ENCODE results near the gene ASTN1. TPM values are rescaled to one million over a fixed set of nuclear protein-coding genes. Genes with fewer than 3 reads are reported as not detected.

The ASTN1 gene
- total RNA-seq, 4 donors from 2014 or later: 0.11 to 0.33 (median 0.19) TPM

- no peaks in the 10 kb centered on the region for H3K36me3 ChIP-seq
- DNase-seq: no peak
- H3K27ac ChIP-seq: no peak overlapping the region
- peaks cover 7 to 10% of the 10 kb centered on the region in 2 donors for H3K4me1 ChIP-seq
- intact Hi-C loops (cut with DNase I): no loop called here
- H3K27me3 ChIP-seq: no peaks in the 10 kb centered on the region
- H3K9me3 ChIP-seq: no peaks in the 10 kb centered on the region
- TF ChIP-seq CTCF (IDR thresholded peaks at IDR 0.05) (no peak), POLR2A (IDR thresholded peaks at IDR 0.05) (no peak)
- H3K4me3 ChIP-seq (replicated peaks in 1 of 3): no peak overlapping the region
Measured at GRCh38 chr1:177206831-177207355, 42.4 kb upstream of the ASTN1 start.

- no peak for TF ChIP-seq POLR2A (IDR thresholded peaks at IDR 0.05)
- TF ChIP-seq CTCF (IDR thresholded peaks at IDR 0.05): no peak
- WGBS, 2 donors: 72 to 76% methylated on average over 4 of the region's 4 CpGs
Measured at GRCh38 chr1:177200290-177200689, 35.8 kb upstream of the ASTN1 start.

GRCh38 chr1:177198243-177198642, 33.7 kb upstream of the ASTN1 start:
- Histone ChIP-seq H3K4me1 (no peaks in the 10 kb centered on the region), H3K9me3 (no peaks in the 10 kb centered on the region), H3K36me3 (no peaks in the 10 kb centered on the region), H3K4me3 (replicated peaks in 1 of 3) (no peak overlapping the region), H3K27me3 (no peaks in the 10 kb centered on the region), H3K27ac (no peak overlapping the region)
- intact Hi-C loops (cut with DNase I): no loop called here
- no peak for TF ChIP-seq POLR2A (IDR thresholded peaks at IDR 0.05)
- TF ChIP-seq CTCF (IDR thresholded peaks at IDR 0.05): no peak
- no peak for DNase-seq
- 88 to 95% methylated on average over 2 of the region's 2 CpGs for WGBS, 2 donors

More at GRCh38 chr1:177200290-177200689, 35.8 kb upstream of the ASTN1 start:
- Histone ChIP-seq H3K4me1 (no peaks in the 10 kb centered on the region), H3K36me3 (no peaks in the 10 kb centered on the region), H3K9me3 (no peaks in the 10 kb centered on the region), H3K27me3 (no peaks in the 10 kb centered on the region), H3K4me3 (replicated peaks in 1 of 3) (no peak overlapping the region), H3K27ac (no peak overlapping the region)
- DNase-seq: no peak
- intact Hi-C loops (cut with DNase I): no loop called here

GRCh38 chr1:177190308-177190970, 25.9 kb upstream of the ASTN1 start:
- Histone ChIP-seq H3K9me3 (no peaks in the 10 kb centered on the region), H3K27ac (no peak overlapping the region), H3K27me3 (no peaks in the 10 kb centered on the region), H3K4me3 (replicated peaks in 1 of 3) (no peak overlapping the region), H3K36me3 (no peaks in the 10 kb centered on the region), H3K4me1 (no peaks in the 10 kb centered on the region)
- TF ChIP-seq POLR2A (IDR thresholded peaks at IDR 0.05) (no peak), CTCF (IDR thresholded peaks at IDR 0.05) (no peak)
- DNase-seq: no peak
- intact Hi-C loops (cut with DNase I): no loop called here
- 81 to 83% methylated on average over 3 of the region's 3 CpGs for WGBS, 2 donors

GRCh38 chr1:177186639-177187038, 22.1 kb upstream of the ASTN1 start:
- Histone ChIP-seq H3K4me3 (replicated peaks in 1 of 3) (no peak overlapping the region), H3K27me3 (no peaks in the 10 kb centered on the region), H3K36me3 (no peaks in the 10 kb centered on the region), H3K9me3 (no peaks in the 10 kb centered on the region), H3K4me1 (no peaks in the 10 kb centered on the region), H3K27ac (no peak overlapping the region)
- DNase-seq: no peak
- 95 to 97% methylated on average over 2 of the region's 2 CpGs for WGBS, 2 donors
- no peak for TF ChIP-seq POLR2A (IDR thresholded peaks at IDR 0.05)
- no peak for TF ChIP-seq CTCF (IDR thresholded peaks at IDR 0.05)
- intact Hi-C loops (cut with DNase I): no loop called here
